EL (cell line): ENCODE data around the gene EML5.
"Not testable (repeated sequence)": the region's sequence is repeated elsewhere in the genome, so short reads cannot be mapped to it uniquely, and the experiment has no call there.

ENCODE experiments used
- DNase-seq: peaks from one replicate; pipeline ENCODE4 v3.0.0-alpha.2; 2016

Gene EML5

GRCh38 chr14:88799522-88799921 is 6.8 kb upstream of the EML5 start:
- DNase-seq = no peak

- no peak for DNase-seq
Observed at GRCh38 chr14:88798156-88798555, 5.4 kb upstream of the EML5 start.

GRCh38 chr14:88793259-88793625 is 489 bp upstream of the EML5 start:
- DNase-seq = no peak

GRCh38 chr14:88791629-88792472 is 902 bp downstream of the EML5 start:
- peak; percentile 20 for DNase-seq

DNA sequence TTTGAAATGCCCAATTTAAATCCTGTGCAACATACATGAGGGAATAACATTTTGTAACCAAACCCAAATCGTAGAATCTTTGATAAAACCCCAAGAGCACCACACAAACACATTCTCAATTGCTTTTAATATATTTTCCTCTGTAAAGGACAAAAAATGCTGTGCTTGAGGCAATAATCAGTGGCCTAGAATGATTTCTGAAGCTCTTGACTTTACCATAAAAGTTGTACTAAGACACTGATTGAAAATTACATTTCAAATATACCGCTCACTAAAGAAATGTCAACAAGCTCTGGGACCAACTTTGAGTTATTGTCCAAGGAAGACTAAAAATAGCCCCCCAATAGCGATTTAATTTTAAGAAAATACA is 1.5 kb downstream of the EML5 start:
- no peak for DNase-seq

GRCh38 chr14:88790501-88791251 is 2.1 kb downstream of the EML5 start:
- DNase-seq = no peak

DNA sequence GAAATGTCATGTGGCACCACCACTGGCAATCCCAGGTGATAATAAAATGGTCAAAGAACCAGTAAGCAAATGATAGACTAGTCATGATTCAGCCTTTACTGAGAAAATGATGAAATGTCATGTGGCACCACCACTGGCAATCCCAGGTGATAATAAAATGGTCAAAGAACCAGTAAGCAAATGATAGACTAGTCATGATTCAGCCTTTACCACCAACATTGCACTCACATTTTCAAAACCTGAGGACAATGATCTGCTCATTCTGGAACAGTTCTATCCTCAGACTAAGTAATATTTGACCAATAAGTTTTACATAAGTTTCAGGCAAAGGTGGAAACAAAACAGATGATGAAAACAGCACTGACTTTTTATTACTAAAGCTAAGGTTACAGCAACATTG is 3.2 kb downstream of the EML5 start:
- DNase-seq = not testable (repeated sequence)

GRCh38 chr14:88786715-88787114 is 6.0 kb downstream of the EML5 start:
- DNase-seq = no peak

DNA sequence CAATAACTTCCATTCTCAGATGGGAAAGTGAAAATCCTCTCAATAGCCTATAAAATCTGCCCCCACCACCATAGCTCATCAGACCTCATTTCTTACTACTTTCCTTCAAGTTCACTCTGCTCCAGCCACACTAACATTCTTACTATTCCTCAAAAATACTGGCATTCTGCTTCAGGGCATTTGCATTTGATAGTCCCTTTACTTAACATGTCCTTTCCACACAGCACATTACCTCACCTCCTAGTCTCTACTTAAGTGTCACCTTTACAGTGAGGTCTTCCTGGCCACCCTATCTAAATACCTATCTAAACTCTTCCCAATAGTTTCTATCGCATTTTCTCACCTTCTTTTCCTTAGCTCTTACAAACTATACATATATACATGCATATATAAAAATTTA is 6.8 kb downstream of the EML5 start:
- no peak for DNase-seq

GRCh38 chr14:88775532-88775931 is 17.2 kb downstream of the EML5 start:
- DNase-seq = no peak

DNA sequence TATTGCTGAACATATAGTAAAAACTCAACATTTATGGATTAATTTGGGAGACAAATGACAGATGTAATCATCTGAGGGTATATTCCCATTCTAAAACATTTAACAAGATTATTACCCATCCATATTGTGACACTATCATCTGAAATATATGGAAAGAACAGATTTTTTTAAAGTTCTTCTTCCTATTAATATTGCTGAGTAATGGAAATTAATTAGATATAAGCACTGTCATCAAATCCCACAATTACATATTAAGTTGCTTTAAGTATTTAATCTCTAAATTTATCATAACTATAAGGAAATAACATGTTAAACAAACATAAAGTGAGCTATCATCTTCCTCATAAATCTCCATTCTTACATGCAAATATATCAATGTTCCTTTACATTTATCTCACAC is 22.0 kb downstream of the EML5 start:
- DNase-seq = no peak

- peak; percentile 10 for DNase-seq
Observed at GRCh38 chr14:88765130-88765529, 27.6 kb downstream of the EML5 start.

DNA sequence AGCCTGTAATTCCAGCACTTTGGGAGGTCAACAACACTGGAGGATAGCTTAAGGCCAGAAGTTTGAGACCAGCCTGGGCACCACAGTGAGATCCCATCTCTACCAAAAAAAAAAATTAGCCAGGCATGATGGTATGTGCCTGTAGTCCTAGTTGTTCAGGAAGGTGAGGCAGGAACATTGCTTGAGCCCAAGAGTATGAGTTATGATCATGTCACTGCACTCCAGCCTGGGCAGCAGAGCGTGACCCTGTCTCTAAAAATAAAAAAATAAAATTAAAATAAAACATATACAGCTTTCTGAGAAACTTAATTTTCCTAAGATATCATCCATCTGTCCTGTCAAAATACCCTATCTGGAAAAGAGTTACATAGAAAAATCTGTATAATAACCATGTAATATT is 38.9 kb downstream of the EML5 start:
- no peak for DNase-seq

DNA sequence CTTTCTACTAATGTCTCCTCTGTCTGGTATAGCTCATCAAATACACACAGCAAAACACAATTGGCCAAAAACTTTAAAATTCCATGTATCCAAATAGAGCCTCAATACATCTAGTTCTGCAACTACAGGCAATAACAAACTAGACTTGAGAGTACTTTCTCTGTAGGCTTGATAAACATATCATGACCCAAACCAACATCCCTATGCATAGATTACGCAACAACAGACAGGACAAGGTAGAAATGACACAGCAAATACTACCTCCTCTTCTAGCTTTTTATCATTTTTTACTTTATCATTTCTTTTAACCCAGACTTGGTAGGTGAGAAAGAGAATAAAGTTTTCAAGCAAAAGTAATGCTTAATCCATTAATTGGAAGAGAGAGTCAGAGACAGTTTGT is 41.8 kb downstream of the EML5 start:
- no peak for DNase-seq

- no peak for DNase-seq
Observed at GRCh38 chr14:88750413-88750812, 42.3 kb downstream of the EML5 start.

- no peak for DNase-seq
Observed at GRCh38 chr14:88749139-88749538, 43.6 kb downstream of the EML5 start.

DNA sequence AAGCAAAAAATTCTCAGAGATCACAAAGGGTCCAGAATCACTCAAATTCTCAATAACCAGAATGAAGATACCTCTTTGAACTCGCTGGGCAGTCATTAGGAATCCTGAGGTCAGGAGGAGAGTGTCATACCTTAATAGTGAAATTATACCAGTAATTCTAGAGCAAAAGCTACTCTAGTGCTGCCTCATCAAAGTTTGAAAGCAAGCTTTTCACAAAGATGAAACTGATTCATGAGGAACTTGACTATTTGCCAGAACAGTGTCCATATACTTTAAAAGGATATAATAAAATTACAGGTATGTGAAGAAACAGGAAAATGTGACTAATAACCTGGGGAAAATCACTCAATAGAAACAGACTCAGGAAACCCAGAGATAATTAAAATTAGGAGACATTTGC is 44.5 kb downstream of the EML5 start:
- DNase-seq = no peak

DNA sequence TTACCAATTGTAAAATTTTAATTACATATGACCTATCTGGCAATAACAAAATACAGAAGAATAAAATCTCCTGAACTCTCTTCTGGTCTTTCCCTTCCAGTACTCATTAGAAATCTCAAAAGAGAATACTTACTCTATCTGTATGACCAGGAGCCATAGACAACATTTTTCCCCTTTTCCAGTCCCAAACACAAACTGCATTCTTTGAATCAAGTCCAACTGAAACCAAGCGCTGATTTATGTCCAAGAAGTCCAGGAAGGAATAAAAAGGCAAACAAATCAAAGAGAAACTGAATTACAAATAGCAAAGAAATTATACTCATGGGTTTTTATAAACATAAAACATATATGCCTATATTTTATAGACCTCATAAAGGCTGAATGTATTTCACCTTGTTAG is 46.7 kb downstream of the EML5 start:
- DNase-seq = no peak

DNA sequence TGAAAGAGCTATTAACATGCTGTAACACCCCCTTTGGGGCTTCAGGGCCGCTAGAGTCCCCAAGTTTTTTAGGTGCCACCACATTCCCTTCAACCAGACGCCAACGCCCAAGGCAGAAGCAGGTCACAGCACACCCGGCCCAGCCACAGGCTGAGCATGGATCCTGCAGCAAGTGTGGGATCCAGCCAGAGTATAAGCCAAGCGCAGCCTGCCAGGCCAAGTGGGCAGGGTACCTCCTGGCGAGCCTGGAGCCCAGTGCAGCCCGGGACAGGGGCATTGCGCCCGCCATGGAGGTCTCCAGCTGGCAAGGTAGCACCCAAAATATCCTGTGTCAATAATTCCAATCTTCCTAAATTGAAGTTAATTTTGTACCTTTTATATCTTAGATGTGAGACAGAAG is 55.5 kb downstream of the EML5 start:
- DNase-seq = no peak

DNA sequence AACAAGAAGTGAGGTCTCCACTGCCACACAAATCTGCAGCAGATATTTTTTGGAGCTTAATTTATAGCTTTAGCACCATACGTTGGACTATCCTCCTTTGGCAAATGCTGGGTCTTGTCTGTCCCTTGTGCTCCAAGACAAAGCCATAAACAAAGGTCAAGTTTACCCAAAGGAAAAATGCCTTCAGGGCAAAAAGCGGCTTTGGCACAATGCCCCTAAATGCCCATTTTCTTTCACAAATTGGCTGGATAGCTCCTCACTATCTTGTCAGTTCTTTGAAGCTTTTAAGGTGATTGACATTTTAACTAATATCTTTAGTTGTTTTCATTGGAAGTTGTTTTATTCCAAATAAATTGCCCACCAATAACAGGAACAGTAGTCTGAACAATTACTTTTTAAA is 59.6 kb downstream of the EML5 start:
- DNase-seq = no peak

DNA sequence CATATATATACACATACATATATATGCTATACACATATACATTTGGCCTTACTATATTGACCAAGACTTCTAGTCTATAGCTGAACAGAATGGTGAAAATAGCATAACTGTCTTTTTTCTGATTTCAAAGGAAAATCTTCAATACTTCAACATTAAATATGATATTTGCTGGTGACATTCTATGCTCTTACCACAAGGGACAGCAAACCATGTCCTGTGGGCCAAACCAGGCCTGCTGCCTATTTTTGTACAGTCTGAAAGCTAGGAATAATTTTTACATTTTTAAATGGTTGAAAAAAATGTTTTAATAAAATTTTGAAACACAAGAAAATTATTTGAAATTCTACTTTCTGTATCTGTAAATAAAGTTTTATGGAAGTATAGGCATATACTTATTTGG is 63.6 kb downstream of the EML5 start:
- DNase-seq = no peak

DNA sequence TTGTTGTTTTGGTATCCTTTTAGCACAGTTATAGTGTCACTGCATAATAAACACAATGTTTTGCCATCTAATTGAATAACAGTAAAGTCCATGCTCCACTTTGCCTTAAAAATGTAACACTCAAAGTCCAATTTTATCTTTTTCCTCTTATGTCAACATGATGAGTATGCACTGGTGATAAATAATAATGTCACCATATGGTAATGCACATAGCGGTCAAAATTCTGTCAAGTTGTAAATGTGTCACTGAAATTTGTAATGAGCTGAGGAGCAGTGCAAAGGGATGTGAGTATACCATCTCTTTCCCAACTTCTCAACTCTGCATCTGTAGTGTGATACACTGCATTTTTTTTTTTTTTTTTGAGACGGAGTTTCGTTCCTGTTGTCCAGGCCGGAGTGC is 65.7 kb downstream of the EML5 start:
- no peak for DNase-seq

- DNase-seq = no peak
Observed at GRCh38 chr14:88710709-88711108, 82.0 kb downstream of the EML5 start.

- no peak for DNase-seq
Observed at GRCh38 chr14:88707088-88707487, 85.7 kb downstream of the EML5 start.

GRCh38 chr14:88706425-88706824 is 86.3 kb downstream of the EML5 start:
- DNase-seq = peak; percentile 20
